ENCODE measurements around the gene CCL2. TPM values are rescaled to one million over a fixed set of nuclear protein-coding genes. Genes with fewer than 3 reads are reported as not detected.

The CCL2 gene
- total and polyA plus RNA-seq, 2 of the 8 experiments (the other 6 are each of a cell fraction or from before 2014, with no cell fraction given): 3.0 to 3.7 TPM

GRCh38 chr17:34261568-34262337 is 6.7 kb downstream of the CCL2 start (continued):
- TF ChIP-seq POU5F1 (IDR thresholded peaks at IDR 0.05; ENCODE audit: low read depth, low read length) (no peak), CEBPB (IDR thresholded peaks at IDR 0.05; ENCODE audit: low read depth, low read length) (no peak), ATF3 (IDR thresholded peaks at IDR 0.05; ENCODE audit: insufficient read depth, low read depth, low read length) (no peak)
